ENCODE results near the gene TOMM6. TPM values are rescaled to one million over a fixed set of nuclear protein-coding genes. Genes with fewer than 3 reads are reported as not detected.

TOMM6 gene
- total RNA-seq, 1 donor from 2014 or later: 92.4 TPM

DNA sequence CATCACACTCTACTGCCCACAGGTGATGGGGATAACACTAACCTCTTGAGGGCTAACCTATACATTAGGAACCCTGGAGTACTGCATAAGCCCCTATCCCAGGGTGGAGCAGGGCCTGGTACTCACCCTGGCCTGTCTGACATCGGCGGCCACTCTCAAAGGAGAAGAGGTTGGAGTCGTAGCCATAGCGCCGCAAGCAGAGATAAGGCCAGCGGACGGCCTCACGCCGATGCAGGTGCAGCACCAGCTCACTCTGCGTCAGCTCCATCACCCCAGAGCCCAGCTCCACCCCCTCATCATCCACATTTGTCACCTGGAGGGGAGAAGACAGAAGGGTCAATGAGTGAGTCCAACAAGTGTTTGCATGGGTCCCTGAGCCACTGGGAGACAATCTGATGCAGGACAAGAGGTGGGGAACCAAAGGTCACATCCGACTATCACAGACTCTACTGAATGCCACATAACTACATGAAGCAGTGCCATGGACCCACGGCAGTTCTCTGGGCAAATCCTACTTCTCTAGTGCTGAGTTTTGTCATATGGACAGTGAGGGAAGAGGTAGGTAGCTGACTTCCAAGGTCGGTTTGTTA lies 12.1 kb upstream of the TOMM6 start:
- H3K27ac ChIP-seq (ENCODE audit: low read depth, low read length): no peak overlapping the region

GRCh38 chr6:41777551-41778285 lies 9.8 kb upstream of the TOMM6 start:
- H3K9ac ChIP-seq (ENCODE audit: low read depth in 1 of 3, low read length in 3 of 3): peak overlapping the region in 1 of 3 donors; percentile 47
- H3K36me3 ChIP-seq (ENCODE audit: control insufficient read depth in 3 of 3, insufficient read depth in 3 of 3, low read length in 3 of 3): peaks cover 25 to 32% (median 26%) of the 10 kb centered on the region in 3 donors
- no peaks in the 10 kb centered on the region for H3K9me3 ChIP-seq (ENCODE audit: control insufficient read depth in 3 of 3, low read length in 3 of 3)
- H3K27me3 ChIP-seq (ENCODE audit: control insufficient read depth in 3 of 3, insufficient read depth in 3 of 3, low read length in 3 of 3): no peaks in the 10 kb centered on the region
- peaks cover 21 to 24% (median 23%) of the 10 kb centered on the region in 3 donors for H3K4me1 ChIP-seq (ENCODE audit: control insufficient read depth in 3 of 3, insufficient read depth in 3 of 3, low read length in 3 of 3)
- H3K4me3 ChIP-seq (ENCODE audit: low read length in 3 of 3): no peak overlapping the region
- H3K27ac ChIP-seq (ENCODE audit: low read depth, low read length): no peak overlapping the region

More for the DNA sequence above, 12.1 kb upstream of the TOMM6 start:
- peaks cover 41 to 47% (median 44%) of the 10 kb centered on the region in 3 donors for H3K36me3 ChIP-seq (ENCODE audit: control insufficient read depth in 3 of 3, insufficient read depth in 3 of 3, low read length in 3 of 3)
- peaks cover 8 to 14% (median 13%) of the 10 kb centered on the region in 3 donors for H3K4me1 ChIP-seq (ENCODE audit: control insufficient read depth in 3 of 3, insufficient read depth in 3 of 3, low read length in 3 of 3)
- no peaks in the 10 kb centered on the region for H3K9me3 ChIP-seq (ENCODE audit: control insufficient read depth in 3 of 3, low read length in 3 of 3)
- no peaks in the 10 kb centered on the region for H3K27me3 ChIP-seq (ENCODE audit: control insufficient read depth in 3 of 3, insufficient read depth in 3 of 3, low read length in 3 of 3)
- no peak overlapping the region for H3K9ac ChIP-seq (ENCODE audit: low read depth in 1 of 3, low read length in 3 of 3)
- no peak overlapping the region for H3K4me3 ChIP-seq (ENCODE audit: low read length in 3 of 3)

- Histone ChIP-seq H3K27ac (ENCODE audit: low read depth, low read length) (no peak overlapping the region), H3K27me3 (ENCODE audit: control insufficient read depth in 3 of 3, insufficient read depth in 3 of 3, low read length in 3 of 3) (no peaks in the 10 kb centered on the region), H3K4me1 (ENCODE audit: control insufficient read depth in 3 of 3, insufficient read depth in 3 of 3, low read length in 3 of 3) (peaks cover 21 to 24% (median 24%) of the 10 kb centered on the region in 3 donors), H3K9ac (ENCODE audit: low read depth in 1 of 3, low read length in 3 of 3) (peak overlapping the region; percentile 76 to 81 (median 77)), H3K9me3 (ENCODE audit: control insufficient read depth in 3 of 3, low read length in 3 of 3) (no peaks in the 10 kb centered on the region), H3K4me3 (ENCODE audit: low read length in 3 of 3) (peak overlapping the region; percentile 82 to 87 (median 83)), H3K36me3 (ENCODE audit: control insufficient read depth in 3 of 3, insufficient read depth in 3 of 3, low read length in 3 of 3) (peaks cover 23 to 33% (median 24%) of the 10 kb centered on the region in 3 donors)
Measured at GRCh38 chr6:41778895-41779294, 8.6 kb upstream of the TOMM6 start.

- peaks cover 21 to 28% (median 24%) of the 10 kb centered on the region in 3 donors for H3K4me1 ChIP-seq (ENCODE audit: control insufficient read depth in 3 of 3, insufficient read depth in 3 of 3, low read length in 3 of 3)
- no peaks in the 10 kb centered on the region for H3K9me3 ChIP-seq (ENCODE audit: control insufficient read depth in 3 of 3, low read length in 3 of 3)
- no peaks in the 10 kb centered on the region for H3K27me3 ChIP-seq (ENCODE audit: control insufficient read depth in 3 of 3, insufficient read depth in 3 of 3, low read length in 3 of 3)
- H3K36me3 ChIP-seq (ENCODE audit: control insufficient read depth in 3 of 3, insufficient read depth in 3 of 3, low read length in 3 of 3): peaks cover 20 to 30% (median 20%) of the 10 kb centered on the region in 3 donors
- H3K27ac ChIP-seq (ENCODE audit: low read depth, low read length): no peak overlapping the region
- H3K9ac ChIP-seq (ENCODE audit: low read depth in 1 of 3, low read length in 3 of 3): peak overlapping the region; percentile 76 to 81 (median 77)
- peak overlapping the region; percentile 82 to 87 (median 83) for H3K4me3 ChIP-seq (ENCODE audit: low read length in 3 of 3)
Measured at GRCh38 chr6:41779336-41779735, 8.2 kb upstream of the TOMM6 start.

GRCh38 chr6:41779788-41780550 lies 7.5 kb upstream of the TOMM6 start, which contains the start of gene FRS3:
TSS of gene FRS3 (minus strand) at chr6:41779900. CDS start at chr6:41776987, 2,913 bp downstream.
- peaks cover 21 to 35% (median 28%) of the 10 kb centered on the region in 3 donors for H3K4me1 ChIP-seq (ENCODE audit: control insufficient read depth in 3 of 3, insufficient read depth in 3 of 3, low read length in 3 of 3)
- H3K4me3 ChIP-seq (ENCODE audit: low read length in 3 of 3): peak within 1 kb of the TSS; percentile 83 to 87 (median 83)
- peak within 1 kb of the TSS; percentile 42 for H3K27ac ChIP-seq (ENCODE audit: low read depth, low read length)
- peak within 1 kb of the TSS; percentile 76 to 83 (median 77) for H3K9ac ChIP-seq (ENCODE audit: low read depth in 1 of 3, low read length in 3 of 3)
- no peaks in the 10 kb centered on the region for H3K27me3 ChIP-seq (ENCODE audit: control insufficient read depth in 3 of 3, insufficient read depth in 3 of 3, low read length in 3 of 3)
- peaks cover 14 to 24% (median 14%) of the 10 kb centered on the region in 3 donors for H3K36me3 ChIP-seq (ENCODE audit: control insufficient read depth in 3 of 3, insufficient read depth in 3 of 3, low read length in 3 of 3)
- H3K9me3 ChIP-seq (ENCODE audit: control insufficient read depth in 3 of 3, low read length in 3 of 3): no peaks in the 10 kb centered on the region

DNA sequence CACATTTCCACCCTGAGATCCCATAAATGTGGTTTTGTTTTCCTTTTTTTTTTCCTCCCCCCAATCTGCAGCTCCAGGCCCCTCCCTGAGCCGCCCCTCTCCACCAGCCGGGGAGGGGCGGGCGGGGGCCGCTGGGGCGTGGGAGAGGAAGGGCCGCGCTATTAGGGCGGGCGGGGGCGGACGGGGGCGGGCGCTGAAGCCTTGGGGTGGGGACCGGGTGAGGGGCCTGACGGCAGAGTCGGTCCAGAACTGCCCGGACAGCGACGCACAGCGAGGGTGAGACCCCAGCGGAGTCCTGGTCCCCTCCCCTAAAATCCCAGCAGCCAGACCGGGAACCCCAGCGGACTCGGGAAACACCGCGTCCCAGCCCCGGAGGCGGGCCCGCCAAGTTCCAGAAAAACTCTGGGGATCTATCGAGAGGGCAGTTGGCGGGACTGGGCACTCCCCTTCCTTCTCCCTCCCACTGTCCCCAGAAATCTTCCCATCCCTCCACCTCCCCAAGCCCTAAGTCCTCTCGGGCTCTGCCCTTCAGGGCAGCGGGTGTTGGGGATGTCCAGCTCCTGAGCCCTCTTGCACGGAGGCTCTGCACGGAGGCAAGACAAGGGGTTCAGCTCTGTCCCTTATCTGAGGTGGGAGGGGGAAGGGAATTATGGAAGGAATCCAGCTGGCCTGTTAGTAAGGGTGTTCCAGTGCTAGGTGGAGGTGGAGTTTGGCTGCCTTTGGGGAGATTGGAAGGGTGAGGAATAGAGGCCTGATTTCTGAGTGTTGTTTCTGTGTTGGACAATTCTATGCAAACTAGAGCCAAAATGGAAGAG lies 6.7 kb upstream of the TOMM6 start, which contains the start of gene PRICKLE4:
Gene PRICKLE4 (plus strand): TSS at position 232 of the 815 bp plus-strand sequence. CDS start 2,692 bp downstream, outside the sequence.
- peak within 1 kb of the TSS; percentile 42 for H3K27ac ChIP-seq (ENCODE audit: low read depth, low read length)
- no peaks in the 10 kb centered on the region for H3K9me3 ChIP-seq (ENCODE audit: control insufficient read depth in 3 of 3, low read length in 3 of 3)
- H3K9ac ChIP-seq (ENCODE audit: low read depth in 1 of 3, low read length in 3 of 3): peak within 1 kb of the TSS; percentile 70 to 83 (median 71)
- H3K4me1 ChIP-seq (ENCODE audit: control insufficient read depth in 3 of 3, insufficient read depth in 3 of 3, low read length in 3 of 3): peaks cover 29 to 42% (median 30%) of the 10 kb centered on the region in 3 donors
- no peaks in the 10 kb centered on the region for H3K27me3 ChIP-seq (ENCODE audit: control insufficient read depth in 3 of 3, insufficient read depth in 3 of 3, low read length in 3 of 3)
- H3K4me3 ChIP-seq (ENCODE audit: low read length in 3 of 3): peak within 1 kb of the TSS; percentile 78 to 83 (median 81)
- peaks cover 6 to 18% (median 8%) of the 10 kb centered on the region in 3 donors for H3K36me3 ChIP-seq (ENCODE audit: control insufficient read depth in 3 of 3, insufficient read depth in 3 of 3, low read length in 3 of 3)

- Histone ChIP-seq H3K27ac (ENCODE audit: low read depth, low read length) (no peak overlapping the region), H3K4me1 (ENCODE audit: control insufficient read depth in 3 of 3, insufficient read depth in 3 of 3, low read length in 3 of 3) (peaks cover 34 to 48% (median 35%) of the 10 kb centered on the region in 3 donors), H3K9me3 (ENCODE audit: control insufficient read depth in 3 of 3, low read length in 3 of 3) (no peaks in the 10 kb centered on the region), H3K9ac (ENCODE audit: low read depth in 1 of 3, low read length in 3 of 3) (peak overlapping the region; percentile 70 to 83 (median 71)), H3K27me3 (ENCODE audit: control insufficient read depth in 3 of 3, insufficient read depth in 3 of 3, low read length in 3 of 3) (no peaks in the 10 kb centered on the region), H3K36me3 (ENCODE audit: control insufficient read depth in 3 of 3, insufficient read depth in 3 of 3, low read length in 3 of 3) (peaks cover 5 to 18% (median 5%) of the 10 kb centered on the region in 3 donors), H3K4me3 (ENCODE audit: low read length in 3 of 3) (peak overlapping the region; percentile 73 to 81 (median 75))
Measured at GRCh38 chr6:41781366-41781730, 6.1 kb upstream of the TOMM6 start.

DNA sequence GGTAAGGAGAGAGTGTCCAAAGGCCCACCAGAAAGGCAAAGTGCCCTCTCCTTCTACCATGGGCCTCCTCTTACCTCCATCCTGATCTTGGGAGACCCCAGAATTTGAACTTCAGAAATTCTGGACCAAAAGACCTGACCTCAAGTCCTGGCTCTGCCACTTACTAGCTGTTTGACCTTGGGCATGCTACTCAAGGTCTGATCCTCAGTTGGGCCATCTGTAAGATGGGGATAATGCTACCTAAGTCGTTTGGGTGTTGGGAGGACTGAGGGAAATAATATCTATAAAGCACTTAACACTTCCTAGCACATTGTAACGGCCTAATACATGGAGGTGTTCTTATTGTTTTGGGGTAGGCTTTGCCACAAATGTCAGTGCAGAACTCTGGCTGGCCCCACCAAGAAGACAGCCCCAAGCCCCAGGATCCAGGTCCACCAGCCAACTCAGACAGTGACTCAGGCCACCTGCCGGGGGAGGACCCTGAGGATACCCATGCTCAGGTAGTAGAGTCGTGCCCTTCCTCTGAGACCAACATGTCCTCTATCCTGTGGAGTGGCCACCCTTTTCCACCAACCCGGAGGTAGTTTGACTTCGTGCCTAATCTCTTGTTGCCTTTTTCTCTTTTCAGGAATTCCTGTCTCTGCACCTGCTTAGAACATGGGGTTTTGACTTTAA lies 4.3 kb upstream of the TOMM6 start:
- H3K9me3 ChIP-seq (ENCODE audit: control insufficient read depth in 3 of 3, low read length in 3 of 3): no peaks in the 10 kb centered on the region
- H3K9ac ChIP-seq (ENCODE audit: low read depth in 1 of 3, low read length in 3 of 3): no peak overlapping the region
- H3K4me1 ChIP-seq (ENCODE audit: control insufficient read depth in 3 of 3, insufficient read depth in 3 of 3, low read length in 3 of 3): peaks cover 32 to 50% (median 34%) of the 10 kb centered on the region in 3 donors
- H3K27ac ChIP-seq (ENCODE audit: low read depth, low read length): no peak overlapping the region
- H3K36me3 ChIP-seq (ENCODE audit: control insufficient read depth in 3 of 3, insufficient read depth in 3 of 3, low read length in 3 of 3): peaks cover 0 to 3% (median 2%) of the 10 kb centered on the region in 3 donors
- no peaks in the 10 kb centered on the region for H3K27me3 ChIP-seq (ENCODE audit: control insufficient read depth in 3 of 3, insufficient read depth in 3 of 3, low read length in 3 of 3)
- H3K4me3 ChIP-seq (ENCODE audit: low read length in 3 of 3): no peak overlapping the region
